IMR-90 (cell line): Measurements from ENCODE around the gene DBT. TPM values are rescaled to one million over a fixed set of nuclear protein-coding genes. Genes with fewer than 3 reads are reported as not detected.
"Not testable (repeated sequence)": the region's sequence is repeated elsewhere in the genome, so short reads cannot be mapped to it uniquely, and the experiment has no call there.

ENCODE experiments used
- ATAC-seq: fragments of 200-7000 bp; cut with Tn5 transposase; 2 replicates; pipeline ENCODE4 v1.9.1; 2020; ENCODE audit warnings: low read depth, mild to moderate bottlenecking, moderate library complexity
- BruUV-seq: library from RNA; stranded (reverse); fragments of 400-500 nt; replicated peaks from 2 replicates; lab custom pipeline; 2021; lab: Mats Ljungman, UMichigan
- CTCF ChIA-PET: fragments of 300-600 bp; formaldehyde crosslinking; extraction: SDS; loops from one replicate; lab custom pipeline; 2021; ENCODE audit warnings: antibody characterized with exemption; lab: Yijun Ruan, JAX
- POLR2A ChIA-PET: fragments of 300-600 bp; sonication (Branson Sonifier 250); formaldehyde crosslinking; loops from one replicate; lab custom pipeline; 2022; ENCODE audit warnings: antibody characterized with exemption; ENCODE audit not compliant: unreplicated experiment; lab: Charles Lee
- DNase-seq: peaks from one replicate; pipeline ENCODE4 v3.0.0; 2013
- H2AFZ ChIP-seq: replicated peaks from 2 replicates; pipeline ENCODE3; 2013; ENCODE audit warnings: low read length, mild to moderate bottlenecking; ENCODE audit not compliant: poor library complexity
- H2AK5ac ChIP-seq: 2 replicates; pipeline ENCODE4 v1.6.1; 2013; ENCODE audit warnings: low read depth, low read length, inconsistent platforms
- H2AK9ac ChIP-seq: replicated peaks from 2 replicates; pipeline ENCODE3; 2013; ENCODE audit warnings: mild to moderate bottlenecking, low read depth, low read length, moderate library complexity; ENCODE audit not compliant: poor library complexity
- H2BK120ac ChIP-seq: 2 replicates; pipeline ENCODE4 v1.6.1; 2013; ENCODE audit warnings: low read depth, low read length, inconsistent platforms
- H2BK15ac ChIP-seq: 3 replicates; pipeline ENCODE4 v1.6.1; 2013; ENCODE audit warnings: low read depth, low read length, inconsistent platforms
- H2BK20ac ChIP-seq: 2 replicates; pipeline ENCODE4 v1.6.1; 2013; ENCODE audit warnings: low read depth, mild to moderate bottlenecking, inconsistent platforms, low read length, moderate library complexity
- H2BK5ac ChIP-seq: 2 replicates; pipeline ENCODE4 v1.6.1; 2013; ENCODE audit warnings: mild to moderate bottlenecking, low read depth, low read length, inconsistent platforms; ENCODE audit not compliant: poor library complexity, severe bottlenecking
- H3K14ac ChIP-seq: replicated peaks from 2 replicates; pipeline ENCODE4 v1.6.1; 2013; ENCODE audit warnings: low read depth, low read length, inconsistent platforms
- H3K18ac ChIP-seq: 2 replicates; pipeline ENCODE4 v1.6.1; 2013; ENCODE audit warnings: low read depth, low read length, control low read depth
- H3K23ac ChIP-seq: 2 replicates; pipeline ENCODE4 v1.6.1; 2013; ENCODE audit warnings: low read depth, low read length, inconsistent platforms
- H3K27ac ChIP-seq: 2 replicates; pipeline ENCODE4 v1.5.1; 2013; ENCODE audit warnings: mild to moderate bottlenecking, control low read depth, low read length; ENCODE audit not compliant: insufficient read depth
- H3K27me3 ChIP-seq: 2 replicates; pipeline ENCODE4 v1.6.1; 2013; ENCODE audit warnings: low read length; ENCODE audit not compliant: control insufficient read depth, insufficient read depth
- H3K36me3 ChIP-seq: 2 replicates; pipeline ENCODE4 v1.6.1; 2013; ENCODE audit warnings: low read length, mixed read lengths; ENCODE audit not compliant: control insufficient read depth, insufficient read depth
- H3K4ac ChIP-seq: 2 replicates; pipeline ENCODE4 v1.6.1; 2013; ENCODE audit warnings: low read depth, low read length, inconsistent platforms
- H3K4me1 ChIP-seq: 2 replicates; pipeline ENCODE4 v1.6.1; 2013; ENCODE audit warnings: low read length, mixed read lengths; ENCODE audit not compliant: control insufficient read depth, insufficient read depth
- H3K4me2 ChIP-seq: 2 replicates; pipeline ENCODE4 v1.6.1; 2013; ENCODE audit warnings: low read depth, mild to moderate bottlenecking, control low read depth, low read length, moderate library complexity
- H3K4me3 ChIP-seq: 2 replicates; pipeline ENCODE4 v1.5.1; 2013; ENCODE audit warnings: low read depth, mild to moderate bottlenecking, control low read depth, low read length, moderate library complexity; ENCODE audit not compliant: insufficient read depth
- H3K56ac ChIP-seq: 2 replicates; pipeline ENCODE4 v1.6.1; 2013; ENCODE audit warnings: low read length, inconsistent platforms; ENCODE audit not compliant: insufficient read depth; ENCODE audit errors: extremely low read depth
- H3K79me1 ChIP-seq, 2 experiments: 2 replicates each; pipeline ENCODE4 v1.6.1; 2013; ENCODE audit warnings: low read length in 2 of 2, inconsistent platforms in 1 of 2, low read depth in 1 of 2
- H3K9ac ChIP-seq: 2 replicates; pipeline ENCODE4 v1.6.1; 2013; ENCODE audit warnings: low read depth, low read length, control low read depth
- H3K9me1 ChIP-seq: 2 replicates; pipeline ENCODE4 v1.6.1; 2013; ENCODE audit warnings: low read length, inconsistent platforms; ENCODE audit not compliant: insufficient read depth
- H3K9me3 ChIP-seq: 2 replicates; pipeline ENCODE4 v1.6.1; 2013; ENCODE audit warnings: low read length; ENCODE audit not compliant: control insufficient read depth, insufficient read depth
- H4K20me1 ChIP-seq: 2 replicates; pipeline ENCODE4 v1.6.1; 2013; ENCODE audit warnings: low read length, inconsistent platforms; ENCODE audit not compliant: insufficient read depth
- H4K5ac ChIP-seq: 2 replicates; pipeline ENCODE4 v1.6.1; 2013; ENCODE audit warnings: mild to moderate bottlenecking, low read depth, low read length, control low read depth
- H4K8ac ChIP-seq, 2 experiments: 2 replicates each; pipeline ENCODE4 v1.6.1; 2013; ENCODE audit warnings: low read depth in 2 of 2, low read length in 2 of 2, control low read depth in 1 of 2, inconsistent platforms in 1 of 2
- H4K91ac ChIP-seq: 2 replicates; pipeline ENCODE4 v1.6.1; 2013; ENCODE audit warnings: low read depth, low read length, inconsistent platforms; ENCODE audit not compliant: insufficient read depth
- WGBS, 2 experiments: methylation state at CpG; one replicate each; pipeline versions ENCODE4 v1.1.5 to v1.1.7; 2013; ENCODE audit warnings: missing lambda C conversion rate in 2 of 2; ENCODE audit not compliant: insufficient read length in 1 of 2; ENCODE audit errors: extremely low coverage in 2 of 2; 5-methylcytosine and 5-hydroxymethylcytosine counted together
- dilution Hi-C: fragments of 300-500 bp; cut with HindIII; formaldehyde crosslinking; loops from one replicate; pipeline ENCODE4 v1.14.3; 2018; ENCODE audit warnings: low sequenced_read_pairs; ENCODE audit not compliant: unreplicated experiment
- in situ Hi-C: fragments of 300-500 bp; cut with MboI; formaldehyde crosslinking; loops from 3 replicates; pipeline ENCODE4 v1.14.3; 2019; ENCODE audit warnings: low sequenced_read_pairs, inconsistent platforms, mixed read lengths
- intact Hi-C: fragments of 100-400 bp; cut with micrococcal nuclease; formaldehyde crosslinking; loops from 2 replicates; pipeline ENCODE4 v1.10.0; 2022
- polyA plus RNA-seq, 3 experiments: library from polyadenylated mRNA; depleted of rRNA; stranded (reverse); fragments of >200 nt; gene quantifications; 2 replicates each; pipeline ENCODE4 v1.2.3, GENCODE V29; 2012; ENCODE audit warnings: low replicate concordance in 1 of 3
- total RNA-seq: library from RNA; depleted of rRNA; stranded (reverse); fragments of >200 nt; gene quantifications from 2 replicates; pipeline ENCODE4 v1.2.3, GENCODE V29; 2012

The DBT gene
- total and polyA plus RNA-seq, 2 of the 4 experiments (the other 2 are of a cell fraction), result 3.4 to 3.8 TPM

DNA sequence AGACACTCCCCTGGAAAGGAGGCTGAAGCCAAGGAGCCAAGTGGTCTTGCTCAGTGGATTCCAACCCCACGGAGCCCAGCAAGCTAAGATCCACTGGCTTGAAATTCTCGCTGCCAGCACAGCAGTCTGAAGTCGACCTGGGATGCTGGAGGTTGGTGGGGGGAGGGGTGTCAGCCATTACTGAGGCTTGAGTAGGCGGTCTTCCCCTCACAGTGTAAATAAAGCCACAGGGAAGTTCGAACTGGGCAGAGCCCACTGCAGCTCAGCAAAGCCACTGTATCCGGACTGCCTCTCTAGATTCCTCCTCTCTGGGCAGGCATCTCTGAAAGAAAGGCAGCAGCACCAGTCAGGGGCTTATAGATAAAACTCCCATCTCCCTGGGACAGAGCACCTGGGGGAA is 49.6 kb downstream of the DBT start:
- dilution Hi-C loops, H3K9me1 ChIP-seq, CTCF ChIA-PET: not testable (repeated sequence)

More for the DNA sequence above, 49.6 kb downstream of the DBT start:
- H2AK5ac ChIP-seq, intact Hi-C loops, H3K23ac ChIP-seq, H3K4me2 ChIP-seq, H3K4me1 ChIP-seq, in situ Hi-C loops, H2BK120ac ChIP-seq, H3K18ac ChIP-seq, DNase-seq, H3K4ac ChIP-seq, H2AK9ac ChIP-seq, H3K4me3 ChIP-seq, H2BK5ac ChIP-seq, POLR2A ChIA-PET, H3K79me1 ChIP-seq, BruUV-seq, H4K91ac ChIP-seq, H2BK20ac ChIP-seq, H4K20me1 ChIP-seq, H3K56ac ChIP-seq, H3K9me3 ChIP-seq, H2BK15ac ChIP-seq, H3K27ac ChIP-seq, H2AFZ ChIP-seq, H3K27me3 ChIP-seq, H3K36me3 ChIP-seq, H4K8ac ChIP-seq, ATAC-seq, H4K5ac ChIP-seq, H3K9ac ChIP-seq, H3K14ac ChIP-seq: not testable (repeated sequence)
- no CpG with 5 or more reads among the region's 6 CpGs for WGBS, 2 experiments
